Stimulated activated CD8-positive, alpha-beta memory T cell treated with anti-CD3 and anti-CD28 coated beads, Interleukin-7, amount 100 ng/mL, for 24 hours (primary cell): ENCODE measurements around the gene TAMM41.
"Not testable (repeated sequence)": the region's sequence is repeated elsewhere in the genome, so short reads cannot be mapped to it uniquely, and the experiment has no call there.

Experiments
- DNase-seq: peaks from one replicate; pipeline ENCODE4 v3.0.0-alpha.2; 2020; ENCODE audit warnings: low read depth

Gene TAMM41, protein sequence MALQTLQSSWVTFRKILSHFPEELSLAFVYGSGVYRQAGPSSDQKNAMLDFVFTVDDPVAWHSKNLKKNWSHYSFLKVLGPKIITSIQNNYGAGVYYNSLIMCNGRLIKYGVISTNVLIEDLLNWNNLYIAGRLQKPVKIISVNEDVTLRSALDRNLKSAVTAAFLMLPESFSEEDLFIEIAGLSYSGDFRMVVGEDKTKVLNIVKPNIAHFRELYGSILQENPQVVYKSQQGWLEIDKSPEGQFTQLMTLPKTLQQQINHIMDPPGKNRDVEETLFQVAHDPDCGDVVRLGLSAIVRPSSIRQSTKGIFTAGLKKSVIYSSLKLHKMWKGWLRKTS

DNA sequence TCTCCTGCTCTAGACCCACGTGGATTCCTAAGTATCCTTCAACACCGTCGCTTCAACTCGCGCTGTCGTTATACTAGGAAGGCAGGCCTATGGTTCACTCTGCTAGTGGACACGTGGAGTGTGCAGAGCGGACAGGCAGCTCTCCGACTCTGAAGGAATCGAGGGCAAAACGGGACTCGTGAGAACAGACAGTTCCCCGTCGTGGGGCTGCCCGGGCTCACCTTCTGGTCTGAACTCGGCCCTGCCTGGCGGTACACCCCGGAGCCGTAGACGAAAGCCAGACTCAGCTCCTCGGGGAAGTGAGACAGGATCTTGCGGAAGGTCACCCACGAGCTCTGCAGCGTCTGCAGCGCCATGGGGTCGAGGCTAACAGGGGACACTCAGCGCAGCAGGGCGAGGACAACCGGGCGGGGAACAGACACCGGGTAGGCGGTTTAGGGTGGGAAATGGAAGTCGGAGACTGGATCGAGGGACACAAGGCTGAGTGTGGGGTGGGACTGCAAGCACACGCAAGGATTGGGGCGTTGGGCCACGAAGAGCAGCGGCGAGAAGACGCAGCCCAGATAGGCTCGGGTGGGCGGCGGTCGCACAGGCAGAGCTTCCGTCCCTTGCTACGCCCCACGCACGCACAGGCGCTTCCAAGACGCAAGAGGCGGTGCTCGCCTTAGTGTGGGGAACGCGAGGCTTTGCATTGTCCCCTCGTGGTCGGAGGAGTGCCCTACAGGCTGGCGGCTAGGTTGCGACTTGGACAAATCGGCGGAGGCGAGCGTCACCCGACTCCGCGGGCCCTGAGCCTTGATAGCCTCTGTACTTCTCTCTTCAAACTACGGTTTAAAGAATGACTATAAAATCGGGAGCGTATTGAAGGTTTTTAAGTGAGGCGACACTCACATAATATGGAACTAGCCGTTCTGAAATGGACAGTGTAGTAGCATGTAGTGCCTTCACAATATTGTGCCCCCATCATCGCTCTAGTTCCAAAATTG is at the start of gene TAMM41:
TAMM41 (minus strand) TSS at position 605 of the 986 bp plus-strand sequence; CDS start at position 356, 249 bp downstream.
- DNase-seq: peak; percentile 79

DNA sequence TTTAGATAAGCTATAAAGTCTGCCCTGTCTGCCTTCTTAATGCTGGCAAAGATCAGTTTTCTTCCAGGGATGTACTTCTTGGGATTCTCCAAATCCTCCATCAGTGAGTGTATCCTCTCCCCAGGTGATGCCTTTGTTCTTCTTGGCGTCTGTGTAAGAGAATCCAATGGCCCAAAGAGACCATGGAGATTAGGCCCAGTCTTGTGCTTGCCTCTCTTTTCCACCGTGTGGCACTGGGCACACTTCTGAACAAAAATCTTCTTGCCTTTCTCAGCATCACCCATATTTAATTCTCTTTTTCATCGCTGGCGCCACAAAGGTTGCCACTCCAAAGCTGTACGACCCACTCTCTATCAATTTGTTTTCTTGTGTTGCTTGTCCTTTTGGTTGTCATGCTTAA is 32.2 kb upstream of the TAMM41 start:
- no peak for DNase-seq

DNA sequence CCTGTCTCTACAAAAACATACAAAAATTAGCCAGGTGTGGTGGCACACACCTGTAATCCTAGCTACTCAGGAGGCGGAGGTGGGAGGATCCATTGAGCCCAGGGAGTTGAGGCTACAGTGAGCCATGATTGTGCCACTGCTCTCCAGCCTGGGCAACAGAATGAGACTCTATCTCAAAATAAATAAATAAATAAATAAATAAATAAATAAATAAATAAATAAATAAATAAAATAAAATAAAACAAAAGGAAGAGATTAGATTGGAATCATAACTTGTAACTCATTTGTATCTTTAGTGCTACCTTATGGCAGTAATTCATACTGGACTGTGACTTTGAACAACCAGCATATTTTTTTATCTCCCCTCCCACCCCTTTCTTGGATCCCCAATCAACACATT is 28.0 kb upstream of the TAMM41 start:
- DNase-seq: not testable (repeated sequence)

DNA sequence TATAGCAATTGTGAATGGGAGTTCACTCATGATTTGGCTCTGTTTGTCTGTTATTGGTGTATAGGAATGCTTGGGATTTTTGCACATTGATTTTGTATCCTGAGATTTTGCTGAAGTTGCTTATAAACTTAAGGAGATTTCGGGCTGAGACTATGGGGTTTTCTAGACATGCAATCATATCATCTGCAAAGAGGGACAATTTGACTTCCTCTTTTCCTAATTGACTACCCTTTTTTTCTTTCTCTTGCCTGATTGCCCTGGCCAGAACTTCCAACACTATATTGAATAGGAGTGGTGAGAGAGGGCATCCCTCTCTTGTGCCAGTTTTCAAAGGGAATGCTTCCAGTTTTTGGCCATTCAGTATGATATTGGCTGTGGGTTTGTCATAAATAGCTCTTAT is 17.1 kb upstream of the TAMM41 start:
- not testable (repeated sequence) for DNase-seq

DNA sequence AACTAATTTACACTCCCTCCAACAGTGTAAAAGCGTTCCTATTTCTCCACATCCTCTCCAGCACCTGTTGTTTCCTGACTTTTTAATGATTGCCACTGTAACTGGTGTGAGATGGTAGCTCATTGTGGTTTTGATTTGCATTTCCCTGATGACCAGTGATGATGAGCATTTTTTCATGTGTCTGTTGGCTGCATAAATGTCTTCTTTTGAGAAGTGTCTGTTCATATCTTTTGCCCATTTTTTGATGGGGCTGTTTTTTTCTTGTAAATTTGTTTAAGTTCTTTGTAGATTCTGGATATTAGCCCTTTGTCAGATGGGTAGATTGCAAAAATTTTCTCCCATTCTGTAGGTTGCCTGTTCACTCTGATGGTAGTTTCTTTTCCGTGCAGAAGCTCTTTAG is 15.9 kb upstream of the TAMM41 start:
- DNase-seq: not testable (repeated sequence)

DNA sequence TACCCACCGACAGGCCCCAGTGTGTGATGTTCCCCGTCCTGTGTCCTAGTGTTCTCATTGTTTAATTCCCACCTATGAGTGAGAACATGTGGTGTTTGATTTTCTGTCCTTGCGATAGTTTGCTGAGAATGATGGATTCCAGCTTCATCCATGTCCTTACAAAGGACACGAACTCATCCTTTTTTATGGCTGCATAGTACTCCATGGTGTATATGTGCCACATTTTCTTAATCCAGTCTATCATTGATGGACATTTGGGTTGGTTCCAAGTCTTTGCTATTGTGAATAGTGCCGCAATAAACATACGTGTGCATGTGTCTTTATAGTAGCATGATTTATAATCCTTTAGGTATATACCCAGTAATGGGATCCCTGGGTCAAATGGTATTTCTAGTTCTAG is 15.5 kb upstream of the TAMM41 start:
- DNase-seq: not testable (repeated sequence)

DNA sequence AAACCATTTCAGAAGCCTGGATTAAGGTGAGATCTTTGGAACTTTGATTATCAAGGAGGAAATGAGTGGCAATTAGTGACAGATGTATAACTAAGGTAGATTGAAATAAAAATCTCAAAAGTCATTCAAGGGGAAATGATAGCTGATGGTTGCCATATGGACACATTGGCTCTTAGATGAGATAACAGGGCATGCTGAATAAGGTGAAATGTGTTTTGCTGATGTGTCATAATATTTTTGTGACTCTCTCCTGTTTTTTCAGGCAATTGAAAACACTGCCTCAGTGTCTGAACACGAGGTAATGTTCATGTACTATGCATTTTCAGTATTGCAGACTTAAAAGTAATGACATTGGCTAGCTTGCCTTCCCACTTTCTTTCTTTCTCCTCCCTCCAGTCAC is 13.5 kb upstream of the TAMM41 start:
- DNase-seq: not testable (repeated sequence)

DNA sequence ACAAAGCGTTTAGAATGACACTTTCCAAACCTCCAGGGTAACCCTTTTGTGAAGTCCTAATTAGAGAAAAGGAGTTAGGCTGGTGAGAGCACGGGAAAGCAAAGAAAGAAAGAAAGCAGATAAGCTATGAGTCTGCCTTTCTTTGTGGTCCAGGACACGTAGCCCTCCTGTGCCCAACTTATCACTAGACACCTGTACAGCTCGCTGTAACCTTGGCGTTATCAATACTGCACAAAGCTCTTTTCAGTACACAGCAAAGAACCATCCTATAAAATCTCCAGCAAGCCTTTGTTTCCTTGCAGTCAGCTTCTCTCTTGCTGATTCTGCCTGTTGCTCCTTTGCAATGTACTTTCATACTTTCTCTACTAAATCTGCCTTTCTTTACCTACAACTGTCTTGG is 6.8 kb upstream of the TAMM41 start:
- no peak for DNase-seq

DNA sequence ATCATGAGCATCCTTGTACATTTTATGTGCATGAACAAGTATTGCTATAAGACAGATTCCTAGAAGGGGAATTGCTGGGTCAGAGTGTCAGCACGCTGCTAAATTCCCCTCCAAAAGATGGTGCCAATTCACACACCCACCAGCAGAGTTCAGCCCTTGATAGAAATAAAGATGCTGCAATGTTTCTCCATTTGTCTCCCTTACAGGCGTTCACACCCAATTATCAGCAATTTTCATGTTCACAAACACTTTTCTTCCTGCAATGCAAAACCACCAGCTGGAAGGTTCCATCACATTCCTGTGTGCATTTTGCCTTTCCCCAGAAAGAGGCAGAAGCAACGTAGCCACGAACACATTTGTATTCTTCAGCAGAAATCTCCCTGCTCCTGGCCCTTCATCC is 3.3 kb upstream of the TAMM41 start:
- DNase-seq: no peak

DNA sequence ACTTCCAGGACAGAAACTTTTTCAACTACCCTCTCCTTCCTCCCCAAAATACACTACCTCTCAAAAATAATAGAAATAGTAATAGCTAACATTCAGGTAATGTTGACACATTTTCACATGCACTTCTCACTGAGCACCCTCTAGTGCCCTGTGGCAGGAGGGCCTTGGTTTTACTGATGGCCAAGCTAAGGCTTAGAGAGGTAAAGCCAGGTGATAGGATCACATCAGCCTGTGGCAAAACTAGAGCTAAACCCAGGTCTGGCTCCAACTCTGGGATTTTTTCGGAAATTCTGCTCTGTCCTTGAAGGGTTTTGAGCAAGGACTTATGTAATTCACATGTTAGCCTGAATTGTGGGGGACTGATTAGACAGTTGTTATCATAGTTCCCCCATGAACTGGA is 922 bp upstream of the TAMM41 start:
- no peak for DNase-seq

DNA sequence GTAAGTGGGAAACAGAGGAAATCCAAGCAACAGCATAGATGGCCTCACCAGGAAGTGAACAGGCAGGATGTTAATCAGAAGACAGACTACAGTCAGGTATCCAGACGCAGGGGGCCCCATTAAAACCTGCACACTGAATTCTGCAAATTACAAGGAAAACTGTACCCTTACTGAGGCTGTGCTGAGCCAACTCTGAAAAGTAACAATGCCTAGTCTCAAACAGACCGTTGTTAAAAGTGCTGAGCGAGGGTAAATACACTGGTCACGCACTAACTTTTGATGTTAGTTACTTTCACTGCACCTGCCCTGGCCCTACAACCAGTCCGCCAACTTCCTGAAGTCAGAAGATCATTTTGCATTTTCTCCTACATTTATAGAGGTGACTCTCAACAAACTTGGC is 1.0 kb downstream of the TAMM41 start:
- DNase-seq: no peak

DNA sequence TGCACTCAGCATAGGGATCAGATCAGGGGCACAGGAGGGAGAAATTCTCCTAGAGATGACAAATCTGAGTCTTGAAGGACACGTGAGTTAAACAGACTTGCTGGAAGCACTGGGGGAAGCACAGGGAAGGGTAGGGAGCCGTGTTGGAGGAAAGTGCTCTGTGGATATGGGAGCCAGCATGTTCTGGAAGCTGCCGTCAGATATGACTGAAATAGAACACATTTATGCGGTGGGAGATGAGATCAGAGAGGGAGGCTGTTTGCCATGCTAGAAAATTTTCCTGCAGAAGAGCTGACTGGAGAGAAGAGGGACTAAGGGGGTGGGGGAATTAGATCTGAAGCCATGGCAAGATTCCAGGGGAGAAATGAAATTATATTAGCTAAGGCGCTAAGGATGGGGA is 1.8 kb downstream of the TAMM41 start:
- DNase-seq: no peak

DNA sequence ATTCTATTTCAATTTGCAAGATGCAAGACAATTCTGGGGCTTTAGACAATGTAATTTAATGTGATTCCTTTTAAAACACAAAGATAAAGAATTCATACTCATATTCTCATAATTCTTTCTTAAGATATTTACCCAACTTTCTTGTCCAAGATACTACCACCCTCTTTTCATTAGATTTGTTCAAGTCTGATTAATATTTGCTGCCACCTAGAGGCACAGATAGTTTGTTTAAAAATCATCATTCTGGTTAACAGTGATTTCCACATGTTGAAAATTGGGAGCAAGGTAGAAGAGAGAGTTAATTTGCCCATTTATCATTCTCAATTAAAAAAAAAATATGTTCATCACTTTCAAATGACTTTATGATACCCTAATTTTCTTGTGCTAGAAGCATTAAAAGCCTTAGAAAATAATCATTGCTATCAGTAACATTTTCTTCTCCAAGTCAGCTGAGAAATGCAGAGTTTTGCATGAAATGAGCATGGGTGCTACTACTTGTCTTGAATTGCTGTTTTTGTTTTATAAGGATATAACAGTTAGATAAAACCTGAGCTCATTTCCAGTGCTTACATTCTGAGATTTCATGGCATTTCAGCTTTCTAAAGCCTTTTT is 11.6 kb downstream of the TAMM41 start:
- no peak for DNase-seq

DNA sequence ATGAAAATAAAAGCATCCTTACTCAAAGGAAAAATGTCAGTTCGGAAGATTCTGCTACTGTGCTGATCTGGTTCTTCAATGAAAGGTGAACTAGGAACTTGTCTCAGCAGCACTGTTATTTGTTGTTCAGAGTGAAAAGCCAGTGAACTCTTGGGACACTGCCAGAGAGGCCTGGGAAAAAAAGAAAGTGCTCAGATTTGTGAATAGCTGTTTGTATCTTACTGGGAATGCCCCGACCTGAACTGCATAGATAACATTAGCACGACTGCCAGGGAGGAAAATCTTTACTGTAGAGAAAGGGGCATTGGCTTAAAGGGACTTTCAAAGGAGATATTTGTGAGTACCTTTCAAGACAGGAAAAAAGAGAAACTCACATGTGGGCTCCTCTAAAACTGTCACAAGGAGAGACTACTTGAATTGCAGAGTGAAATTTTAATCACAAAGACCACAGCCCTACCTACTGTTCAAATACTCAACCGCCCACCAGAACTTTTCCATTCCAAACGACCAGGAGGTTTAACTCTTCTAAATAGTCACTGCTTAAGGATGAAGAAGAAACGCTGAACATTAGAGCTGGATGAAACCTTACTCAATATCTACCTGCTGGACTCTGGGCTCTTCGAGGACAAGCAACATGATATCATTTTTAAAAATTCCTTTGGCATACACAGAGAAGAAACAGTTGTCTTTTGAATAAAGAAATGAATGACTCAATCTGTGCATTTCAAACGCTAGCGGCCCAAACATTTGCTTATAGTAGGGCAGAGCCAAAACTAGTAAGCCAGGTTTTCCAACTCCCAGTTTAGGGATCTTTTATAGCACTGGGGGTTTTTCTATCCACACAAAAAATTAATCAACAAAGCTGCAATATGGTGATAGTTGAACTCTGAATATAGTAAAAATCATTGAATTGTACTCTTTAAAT is 13.4 kb downstream of the TAMM41 start:
- DNase-seq: no peak

DNA sequence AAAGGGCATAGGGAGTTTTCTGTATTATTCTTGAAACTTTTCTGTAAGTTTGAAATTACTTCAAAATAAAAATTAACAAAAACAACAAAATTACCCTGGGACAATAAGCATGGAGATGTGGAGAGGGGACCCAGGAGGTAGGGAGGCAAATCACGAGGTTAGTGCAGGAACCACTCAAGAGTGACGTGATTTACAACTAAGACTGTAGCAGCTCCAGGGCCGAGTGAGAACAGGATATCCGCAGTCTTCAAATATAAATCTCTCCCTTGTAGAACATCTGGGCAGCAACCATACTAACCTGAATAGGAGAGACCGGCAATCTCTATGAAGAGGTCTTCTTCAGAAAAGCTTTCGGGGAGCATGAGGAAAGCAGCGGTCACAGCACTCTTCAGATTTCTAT is 17.3 kb downstream of the TAMM41 start:
- DNase-seq: no peak

DNA sequence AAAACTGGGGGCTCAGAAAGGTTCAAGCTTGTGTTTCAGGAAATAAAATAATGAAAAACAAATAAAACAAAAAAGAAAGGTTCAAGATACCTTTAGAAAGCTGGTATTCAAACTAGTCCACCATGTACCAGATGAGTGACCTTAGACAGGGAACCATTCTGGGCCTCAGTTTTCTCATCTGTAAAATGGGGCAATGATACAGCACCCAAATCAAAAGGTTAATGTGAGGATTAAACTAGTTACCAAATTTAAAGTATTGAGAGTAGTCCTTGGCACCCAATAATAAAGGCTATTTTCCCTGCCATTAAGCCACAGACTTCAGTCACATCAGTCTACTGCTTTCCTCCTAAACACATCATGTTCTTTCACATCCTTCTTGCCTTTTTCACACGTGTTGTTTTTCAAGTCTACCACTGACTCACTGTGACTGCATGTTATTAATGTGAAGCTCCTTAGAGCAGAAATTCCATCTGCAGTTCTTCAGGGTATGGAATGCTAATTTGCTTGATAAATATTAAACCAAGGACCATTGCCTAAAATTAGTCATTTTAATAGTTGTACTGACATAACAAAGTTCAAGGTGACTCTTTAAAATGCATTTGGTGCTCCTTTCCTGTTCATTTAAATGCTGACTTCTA is 19.9 kb downstream of the TAMM41 start:
- DNase-seq: no peak

DNA sequence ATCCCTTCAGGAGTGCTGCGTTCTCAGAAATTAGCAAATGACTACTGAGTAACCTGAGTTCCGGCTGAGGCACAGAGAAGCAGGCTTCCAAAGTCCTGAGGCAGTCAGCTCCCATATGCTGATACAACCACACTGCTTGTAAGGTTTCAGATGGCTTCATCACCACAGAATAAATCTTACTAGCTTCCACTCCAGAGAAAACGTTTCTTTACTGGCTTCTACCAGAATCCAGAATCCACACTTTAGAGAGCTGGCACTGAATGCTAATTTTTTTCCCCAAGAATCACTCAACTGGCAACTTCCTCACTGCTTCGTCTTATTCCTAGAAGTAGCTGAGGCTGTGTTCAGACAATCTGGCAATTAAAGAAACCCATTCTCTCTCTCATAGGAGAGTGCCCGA is 21.4 kb downstream of the TAMM41 start:
- no peak for DNase-seq

DNA sequence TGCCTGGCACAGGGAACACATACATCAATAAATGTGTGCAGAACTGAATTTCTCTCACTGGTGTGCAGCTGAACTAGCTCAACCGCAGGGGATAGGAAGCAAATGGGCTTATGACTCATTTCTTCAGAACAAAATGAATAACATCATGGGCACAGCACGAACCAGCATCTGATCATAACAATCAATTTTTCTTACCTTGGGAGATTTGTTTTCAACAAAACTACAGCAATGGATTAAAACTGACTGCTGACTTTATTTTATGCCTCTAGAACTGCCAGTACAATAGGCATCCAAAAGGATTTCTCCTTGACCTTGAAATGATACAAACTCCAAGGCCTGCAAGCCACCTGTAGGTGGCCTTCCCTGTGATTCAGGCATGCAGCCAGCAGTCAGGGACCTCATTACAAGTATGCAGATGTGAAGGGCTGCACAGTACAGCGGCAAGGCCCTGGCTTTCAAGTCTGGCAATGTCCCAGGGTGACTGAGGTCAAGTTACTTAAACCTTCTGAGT is 26.1 kb downstream of the TAMM41 start:
- DNase-seq: no peak

DNA sequence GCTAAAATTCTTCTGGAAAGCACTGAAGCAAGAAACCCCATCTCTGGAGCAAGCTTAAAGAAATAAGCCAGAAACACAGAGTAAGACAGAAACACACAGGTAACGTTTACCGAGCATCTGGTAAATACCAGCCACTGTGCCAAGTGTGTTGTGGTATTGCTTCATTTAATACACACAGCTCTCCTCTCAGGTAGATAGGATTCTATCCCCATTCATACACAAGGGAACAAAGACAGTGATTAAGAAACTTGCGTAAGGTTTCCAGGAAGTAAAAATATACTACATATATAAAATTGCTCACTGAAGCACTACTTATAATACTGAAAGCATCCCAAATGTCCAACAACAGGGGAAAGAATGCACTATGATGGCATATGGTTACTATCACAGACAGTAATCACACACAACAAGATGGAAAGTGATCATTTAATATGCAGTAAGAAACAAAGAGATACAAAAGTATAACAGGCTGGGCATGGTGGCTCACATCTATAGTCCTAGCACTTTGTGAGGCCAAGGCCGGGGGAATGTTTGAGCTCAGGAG is 27.5 kb downstream of the TAMM41 start:
- DNase-seq: no peak

DNA sequence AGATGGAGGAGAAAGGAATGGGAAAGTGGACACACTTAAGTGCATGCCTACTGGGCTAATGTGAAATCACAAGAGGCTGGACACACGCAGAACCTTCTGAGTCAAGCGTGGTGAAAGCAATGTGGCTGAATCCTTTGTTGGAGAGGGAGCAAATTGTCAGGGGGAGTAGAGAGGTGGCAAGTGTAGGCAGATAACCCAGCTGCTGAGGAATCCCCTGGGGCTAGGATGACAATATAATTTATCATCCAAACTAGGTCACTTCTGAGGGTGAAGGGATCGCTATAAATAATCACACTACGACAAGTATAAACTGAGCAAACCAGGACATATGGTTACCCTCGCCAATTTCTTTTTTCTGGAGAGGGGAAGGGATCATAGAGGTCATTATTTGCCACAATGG is 28.7 kb downstream of the TAMM41 start:
- no peak for DNase-seq

DNA sequence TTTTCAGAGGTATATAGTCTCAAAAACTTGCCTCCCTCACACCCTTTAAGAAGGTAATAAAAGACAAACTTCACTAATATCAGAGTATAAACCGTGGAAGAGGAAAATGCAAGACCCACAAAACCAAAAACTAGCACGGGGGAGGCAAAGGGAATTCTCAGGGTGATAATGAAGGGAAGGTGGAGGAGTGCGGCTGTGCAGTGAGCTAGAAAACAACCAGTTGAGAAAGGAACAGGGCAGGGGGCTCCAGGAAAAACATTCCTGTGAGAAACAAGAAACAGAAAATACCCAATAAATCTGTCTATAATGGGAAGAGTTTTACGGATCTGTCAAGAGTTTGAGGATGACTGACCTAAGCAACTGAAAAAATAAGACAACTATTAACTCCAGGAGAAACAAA is 31.6 kb downstream of the TAMM41 start:
- no peak for DNase-seq
